HG03064 (cell line): Measurements from ENCODE around the gene RPL10A.
"Not testable (repeated sequence)": the region's sequence is repeated elsewhere in the genome, so short reads cannot be mapped to it uniquely, and the experiment has no call there.

ENCODE experiments used
- ATAC-seq: cut with Tn5 transposase; IDR thresholded peaks from one replicate; pipeline ENCODE4 v1.9.1; 2021; ENCODE audit warnings: low read depth; ENCODE audit not compliant: unreplicated experiment

The RPL10A gene

DNA sequence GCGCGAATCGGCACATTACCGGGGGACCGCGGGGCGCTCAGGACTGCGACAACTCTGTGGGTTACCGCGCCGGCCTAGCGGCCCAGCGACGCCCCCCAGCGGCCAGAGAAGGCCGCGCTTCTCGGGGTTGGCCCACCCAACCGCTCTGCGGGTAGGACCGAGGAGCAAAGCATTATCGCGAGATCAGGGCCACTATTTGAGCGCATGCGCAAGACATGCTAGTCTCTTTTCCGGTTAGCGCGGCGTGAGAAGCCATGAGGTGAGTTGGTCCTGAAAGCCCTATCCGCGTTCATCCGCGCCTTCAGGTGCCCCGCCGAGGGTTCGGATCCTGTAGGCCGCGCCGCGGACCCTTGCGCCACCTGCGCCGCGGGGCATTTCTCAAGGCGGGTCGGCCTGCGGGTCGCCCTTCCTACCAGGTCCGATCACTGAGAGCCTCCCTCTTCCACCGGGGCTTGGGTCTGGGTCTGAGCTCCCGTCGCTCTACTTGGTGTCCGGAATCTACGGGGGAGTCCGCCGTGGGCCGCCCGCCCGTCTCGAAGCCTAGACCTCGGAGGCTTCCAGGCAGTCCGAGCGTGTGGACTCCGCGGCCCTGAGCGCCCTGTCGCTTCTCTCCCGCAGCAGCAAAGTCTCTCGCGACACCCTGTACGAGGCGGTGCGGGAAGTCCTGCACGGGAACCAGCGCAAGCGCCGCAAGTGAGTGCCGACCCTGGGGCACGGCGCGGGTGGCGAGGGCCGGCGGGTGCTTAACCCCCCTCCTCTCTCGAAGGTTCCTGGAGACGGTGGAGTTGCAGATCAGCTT lies at the start of gene RPL10A:
RPL10A (plus strand) TSS at position 221 of the 799 bp plus-strand sequence; CDS start at position 255, 34 bp downstream.
- ATAC-seq = peak; percentile 75

GRCh38 chr6:35419417-35419816 lies 48.8 kb upstream of the RPL10A start:
- no peak for ATAC-seq

- no peak for ATAC-seq
Measured at GRCh38 chr6:35419961-35420360, 48.2 kb upstream of the RPL10A start.

- ATAC-seq = no peak
Measured at GRCh38 chr6:35425284-35425683, 42.9 kb upstream of the RPL10A start.

DNA sequence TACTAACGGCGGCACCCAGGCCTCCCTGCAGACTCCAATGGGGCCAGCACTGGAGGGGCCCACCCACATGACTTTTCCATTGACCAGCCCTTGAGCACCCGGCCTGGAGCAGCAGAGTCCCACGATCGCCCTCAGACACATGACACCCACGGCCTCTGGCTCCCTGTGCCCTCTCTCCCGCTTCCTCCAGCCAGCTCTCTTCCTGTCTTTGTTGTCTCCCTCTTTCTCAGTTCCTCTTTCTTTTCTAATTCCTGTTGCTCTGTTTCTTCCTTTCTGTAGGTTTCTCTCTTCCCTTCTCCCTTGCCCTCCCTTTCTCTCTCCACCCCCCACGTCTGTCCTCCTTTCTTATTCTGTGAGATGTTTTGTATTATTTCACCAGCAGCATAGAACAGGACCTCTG lies 42.1 kb upstream of the RPL10A start:
- no peak for ATAC-seq

DNA sequence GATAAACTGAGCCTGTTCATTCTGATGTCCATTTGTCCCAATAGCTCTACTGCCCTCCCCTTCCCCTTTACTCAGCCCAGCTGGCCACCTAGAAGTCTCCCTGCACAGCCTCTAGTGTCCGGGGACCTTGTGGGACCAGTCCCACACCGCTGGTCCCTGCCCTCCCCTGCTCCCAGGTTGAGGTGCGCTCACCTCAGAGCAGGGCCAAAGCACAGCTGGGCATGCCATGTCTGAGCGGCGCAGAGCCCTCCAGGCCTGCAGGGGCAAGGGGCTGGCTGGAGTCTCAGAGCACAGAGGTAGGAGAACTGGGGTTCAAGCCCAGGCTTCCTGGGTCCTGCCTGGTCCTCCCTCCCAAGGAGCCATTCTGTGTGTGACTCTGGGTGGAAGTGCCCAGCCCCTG lies 40.8 kb upstream of the RPL10A start:
- no peak for ATAC-seq

DNA sequence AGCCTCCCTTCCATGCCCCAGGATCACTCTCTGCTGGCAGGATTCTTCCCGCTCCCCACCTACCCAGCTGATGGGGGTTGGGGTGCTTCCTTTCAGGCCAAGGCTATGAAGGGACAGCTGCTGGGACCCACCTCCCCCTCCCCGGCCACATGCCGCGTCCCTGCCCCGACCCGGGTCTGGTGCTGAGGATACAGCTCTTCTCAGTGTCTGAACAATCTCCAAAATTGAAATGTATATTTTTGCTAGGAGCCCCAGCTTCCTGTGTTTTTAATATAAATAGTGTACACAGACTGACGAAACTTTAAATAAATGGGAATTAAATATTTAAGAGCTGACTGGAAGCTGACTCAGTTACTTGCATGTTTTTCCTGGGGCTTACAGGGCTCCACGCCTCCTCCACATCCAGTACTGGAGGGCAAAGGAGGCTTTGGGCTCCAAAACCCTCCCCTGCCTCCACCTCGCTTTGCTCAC lies 40.3 kb upstream of the RPL10A start:
- ATAC-seq = no peak

DNA sequence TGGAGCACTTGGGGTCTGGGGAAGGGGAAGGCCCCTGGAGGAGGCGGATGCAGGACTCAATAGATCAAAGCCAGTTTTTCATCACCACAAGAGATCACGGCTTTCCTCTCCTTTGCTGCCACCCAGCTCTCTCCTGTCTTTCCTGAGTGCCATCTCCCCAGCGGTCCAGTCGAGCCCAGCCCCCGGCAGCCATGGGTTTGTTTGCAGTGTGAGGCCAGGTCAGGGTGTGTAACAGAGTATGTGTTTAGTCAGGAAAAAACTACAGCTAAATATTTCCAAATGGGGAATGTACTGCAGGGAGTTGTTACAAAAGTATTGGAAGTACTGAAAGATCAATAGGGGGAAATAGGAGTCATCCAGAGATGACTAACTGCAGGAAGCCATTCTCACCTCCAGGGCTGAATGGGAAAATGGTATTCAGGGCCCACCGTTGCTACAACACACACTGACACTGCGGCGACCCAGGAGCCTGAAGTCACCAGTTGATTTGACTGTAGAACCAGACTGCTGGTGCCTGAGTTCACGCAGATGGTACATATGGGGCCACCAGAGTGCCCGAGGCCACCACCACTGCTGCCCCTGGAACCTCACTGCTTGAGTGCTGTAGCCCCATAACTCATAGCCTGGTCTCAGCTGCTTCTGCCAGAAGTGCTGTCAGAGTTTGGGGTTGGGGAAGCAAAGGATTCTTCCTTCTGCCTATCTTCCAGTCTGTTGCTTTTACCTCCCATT lies 39.6 kb upstream of the RPL10A start:
- no peak for ATAC-seq

- no peak for ATAC-seq
Measured at GRCh38 chr6:35429463-35429862, 38.7 kb upstream of the RPL10A start.

DNA sequence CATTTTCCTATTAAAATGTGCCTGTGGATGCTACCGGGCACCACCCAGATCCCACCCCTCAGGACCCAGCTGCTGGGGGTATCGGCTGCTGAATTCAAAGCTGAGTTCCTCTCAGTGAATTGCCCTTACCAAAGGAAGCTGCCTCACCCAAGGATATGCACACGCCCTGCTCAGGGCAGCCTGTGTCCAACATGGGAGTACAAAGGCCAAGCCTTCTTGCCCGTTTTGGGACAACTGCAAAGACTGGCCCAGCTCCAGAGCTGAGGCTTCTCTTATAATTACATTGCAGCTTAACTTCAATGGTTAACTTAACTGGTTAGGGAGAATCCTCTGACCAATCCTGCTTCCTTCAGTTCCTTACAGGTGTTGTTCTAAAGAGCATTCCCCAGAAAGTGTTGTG lies 35.9 kb upstream of the RPL10A start:
- ATAC-seq = no peak

- not testable (repeated sequence) for ATAC-seq
Measured at GRCh38 chr6:35432702-35433101, 35.5 kb upstream of the RPL10A start.

- ATAC-seq = no peak
Measured at GRCh38 chr6:35435074-35435837, 32.9 kb upstream of the RPL10A start.

DNA sequence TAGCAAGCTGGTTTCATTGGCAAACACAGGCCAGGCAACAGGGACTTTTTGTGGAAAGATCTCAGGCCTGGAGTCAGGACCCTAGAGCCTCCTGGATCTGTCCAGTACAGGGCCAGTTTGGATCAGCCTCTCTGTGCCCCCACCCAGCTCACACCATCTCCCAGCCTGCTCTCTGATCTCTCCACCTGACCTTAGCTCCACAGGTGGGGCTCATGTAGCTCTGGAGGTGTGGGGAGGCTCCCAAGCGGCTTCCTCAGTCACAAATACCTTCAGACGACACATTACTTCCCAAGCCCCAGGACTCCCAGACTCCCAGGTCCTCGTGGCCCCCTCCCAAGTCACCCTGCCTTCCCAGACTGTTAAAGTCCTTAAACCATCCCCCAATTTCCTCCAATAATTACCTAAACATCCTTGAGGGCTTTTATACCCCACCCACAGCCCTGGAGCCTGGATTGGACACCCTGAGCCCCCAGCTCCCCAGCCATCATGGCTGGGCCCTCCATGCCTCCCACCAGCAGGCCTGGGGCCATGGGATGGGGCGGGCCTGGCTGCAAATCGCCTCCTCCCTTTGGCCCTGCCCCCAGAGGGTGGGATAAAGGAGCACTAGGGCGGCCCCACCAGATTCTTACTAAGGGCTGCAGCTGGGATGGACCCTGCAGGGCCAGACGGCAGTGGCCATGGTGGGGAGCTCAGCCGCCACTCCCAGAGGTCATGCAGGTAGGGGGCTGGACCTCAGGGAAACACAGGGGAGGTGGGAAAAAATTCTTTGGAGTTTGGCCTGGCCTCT lies 31.9 kb upstream of the RPL10A start:
- ATAC-seq = no peak

GRCh38 chr6:35438378-35439065 lies 29.7 kb upstream of the RPL10A start:
- ATAC-seq = not testable (repeated sequence)

- ATAC-seq = no peak
Measured at GRCh38 chr6:35439308-35439707, 28.9 kb upstream of the RPL10A start.

DNA sequence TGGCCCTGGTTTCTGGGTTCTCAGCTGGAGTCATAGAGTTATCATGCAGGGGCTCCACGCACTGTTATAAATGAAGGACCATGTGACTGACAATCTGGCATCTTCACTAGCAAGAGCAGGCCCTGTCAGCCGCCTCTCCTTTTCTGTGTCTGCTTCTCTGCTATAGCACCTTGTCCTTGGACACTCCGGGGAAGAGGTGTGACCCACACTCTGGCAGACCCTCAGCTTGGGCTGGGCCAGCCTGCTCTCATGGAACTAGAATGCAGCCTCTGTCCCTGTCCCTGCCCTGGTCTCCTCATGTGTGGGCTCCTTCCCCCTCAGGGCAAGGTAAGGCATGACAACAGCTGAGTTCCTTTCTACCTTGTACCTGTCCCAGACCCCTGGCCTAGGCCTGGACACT lies 27.0 kb upstream of the RPL10A start:
- no peak for ATAC-seq

- no peak for ATAC-seq
Measured at GRCh38 chr6:35441642-35442041, 26.6 kb upstream of the RPL10A start.

DNA sequence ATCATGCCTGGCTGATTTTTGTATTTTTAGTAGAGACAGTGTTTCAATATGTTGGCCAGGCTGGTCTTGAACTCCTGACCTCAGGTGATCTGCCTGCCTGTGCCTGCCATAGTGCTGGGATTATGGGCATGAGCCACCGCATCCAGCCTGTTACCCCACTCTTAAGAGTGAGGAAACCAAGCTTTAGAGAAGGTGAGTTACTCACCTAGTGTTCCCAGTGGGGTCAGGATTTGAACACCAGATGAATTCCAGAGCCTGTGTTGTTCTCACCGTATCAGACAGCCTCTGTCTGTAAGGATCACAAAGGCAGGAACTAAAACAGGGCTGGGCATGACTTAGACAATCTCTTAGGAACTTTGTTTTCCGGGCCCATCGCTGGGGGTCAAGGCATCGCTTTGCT lies 25.5 kb upstream of the RPL10A start:
- ATAC-seq = no peak

DNA sequence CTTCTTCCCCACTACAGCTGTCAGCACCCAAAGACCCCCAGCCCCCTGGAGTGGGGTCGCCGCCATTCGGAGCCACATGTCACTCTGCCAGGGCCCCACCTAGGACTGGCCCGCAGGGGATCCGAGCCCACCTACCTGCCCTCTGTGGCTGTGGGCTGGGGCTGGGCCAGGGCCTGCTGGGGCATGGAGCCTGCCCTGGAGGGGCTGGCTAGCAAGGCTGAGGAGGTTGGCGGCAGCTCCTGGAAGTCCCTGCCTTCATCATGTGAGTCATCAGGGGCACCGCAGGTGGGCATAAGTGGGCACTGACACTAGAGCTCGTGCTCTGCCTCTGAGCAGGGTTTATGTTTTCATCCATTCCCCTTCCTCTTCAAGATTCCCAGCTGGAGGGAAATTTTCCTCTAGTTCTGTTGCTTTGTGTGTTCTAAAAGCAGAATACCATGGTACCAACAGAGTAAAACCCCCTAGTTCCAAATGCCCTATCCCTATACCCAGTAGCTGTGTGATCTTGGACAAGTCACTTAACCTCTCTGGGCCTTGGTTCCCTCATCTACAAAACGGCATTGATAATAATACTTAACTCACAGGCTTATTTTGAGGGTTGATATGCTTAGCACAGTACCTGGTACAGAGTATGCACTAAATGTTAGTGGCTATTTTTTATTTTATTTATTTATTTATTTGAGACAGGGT lies 24.7 kb upstream of the RPL10A start:
- ATAC-seq = no peak
